VCaP (cell line): Measurements from ENCODE around the gene ZNF777.

Experiments
- H3K27ac ChIP-seq: fragments of 450-650 bp; 2 replicates; pipeline ENCODE4 v1.5.1; 2017
- TF ChIP-seq, protein P1 (sequence below): fragments of 450-650 bp; conservative IDR thresholded peaks from 2 replicates; pipeline ENCODE4 v1.5.1; 2017; ENCODE audit warnings: mild to moderate bottlenecking, moderate library complexity

Gene ZNF777

DNA sequence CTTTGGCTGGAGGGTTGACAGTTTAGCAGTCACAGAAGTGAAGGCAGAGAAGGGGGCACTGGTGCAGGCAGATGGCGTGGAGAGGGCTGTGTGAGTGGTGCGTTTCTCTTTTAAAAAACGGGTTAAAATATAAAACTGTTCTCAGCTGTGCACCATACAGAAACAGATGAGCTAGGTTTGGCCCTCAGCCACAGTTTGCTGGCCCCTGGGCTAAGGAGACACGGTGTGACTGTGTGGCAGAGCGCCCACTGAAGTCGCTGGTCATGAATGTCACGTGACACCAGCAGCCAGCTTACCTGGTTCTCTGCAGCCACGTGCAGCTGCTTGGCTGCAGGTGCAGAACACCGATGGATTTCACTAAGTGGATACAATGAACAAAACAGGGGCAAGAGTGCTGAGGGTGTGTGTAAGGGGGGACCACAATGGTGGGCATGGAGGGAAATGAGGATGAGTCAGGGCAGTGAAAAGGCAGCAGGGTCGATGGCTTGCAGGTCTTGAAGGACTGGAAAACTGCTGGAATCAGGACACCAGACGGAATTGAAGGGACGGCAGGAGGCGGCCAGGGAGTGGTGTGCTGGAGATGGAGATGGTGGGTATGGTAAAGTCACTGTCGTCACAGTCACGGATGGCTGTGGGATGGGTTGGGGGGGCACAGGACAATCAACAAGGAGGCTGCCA, 29.4 kb upstream of the ZNF777 start:
- peak overlapping the region; percentile 41 for H3K27ac ChIP-seq
- TF ChIP-seq, protein P1, sequence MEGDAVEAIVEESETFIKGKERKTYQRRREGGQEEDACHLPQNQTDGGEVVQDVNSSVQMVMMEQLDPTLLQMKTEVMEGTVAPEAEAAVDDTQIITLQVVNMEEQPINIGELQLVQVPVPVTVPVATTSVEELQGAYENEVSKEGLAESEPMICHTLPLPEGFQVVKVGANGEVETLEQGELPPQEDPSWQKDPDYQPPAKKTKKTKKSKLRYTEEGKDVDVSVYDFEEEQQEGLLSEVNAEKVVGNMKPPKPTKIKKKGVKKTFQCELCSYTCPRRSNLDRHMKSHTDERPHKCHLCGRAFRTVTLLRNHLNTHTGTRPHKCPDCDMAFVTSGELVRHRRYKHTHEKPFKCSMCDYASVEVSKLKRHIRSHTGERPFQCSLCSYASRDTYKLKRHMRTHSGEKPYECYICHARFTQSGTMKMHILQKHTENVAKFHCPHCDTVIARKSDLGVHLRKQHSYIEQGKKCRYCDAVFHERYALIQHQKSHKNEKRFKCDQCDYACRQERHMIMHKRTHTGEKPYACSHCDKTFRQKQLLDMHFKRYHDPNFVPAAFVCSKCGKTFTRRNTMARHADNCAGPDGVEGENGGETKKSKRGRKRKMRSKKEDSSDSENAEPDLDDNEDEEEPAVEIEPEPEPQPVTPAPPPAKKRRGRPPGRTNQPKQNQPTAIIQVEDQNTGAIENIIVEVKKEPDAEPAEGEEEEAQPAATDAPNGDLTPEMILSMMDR = no peak

GRCh38 chr7:149489391-149490024, 28.6 kb upstream of the ZNF777 start:
- TF ChIP-seq, protein P1 = peak; percentile 73
- H3K27ac ChIP-seq = peak overlapping the region; percentile 41

DNA sequence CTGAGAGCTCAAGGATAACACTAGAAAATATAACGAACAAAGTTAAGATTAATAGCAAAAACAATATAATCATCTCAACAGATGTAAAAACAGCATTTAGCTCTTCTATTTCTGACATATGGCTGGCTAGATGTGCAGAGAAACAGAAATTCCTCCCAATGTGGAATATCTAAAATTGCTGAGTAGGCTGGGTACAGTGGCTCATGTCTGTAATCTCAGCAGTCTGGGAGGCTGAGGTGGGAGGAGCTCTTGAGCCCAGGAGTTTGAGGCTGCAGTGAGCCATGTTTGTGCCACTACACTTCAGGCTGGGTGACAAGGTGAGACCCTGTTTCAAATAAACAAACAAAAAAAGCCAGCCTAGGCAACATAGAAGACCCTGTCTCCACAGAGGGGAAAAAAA, 18.7 kb upstream of the ZNF777 start:
- TF ChIP-seq, protein P1 = no peak

GRCh38 chr7:149478754-149479153, 17.9 kb upstream of the ZNF777 start:
- H3K27ac ChIP-seq = no peak overlapping the region
- TF ChIP-seq, protein P1 = no peak

More for the DNA sequence above, 18.7 kb upstream of the ZNF777 start:
- H3K27ac ChIP-seq = no peak overlapping the region

DNA sequence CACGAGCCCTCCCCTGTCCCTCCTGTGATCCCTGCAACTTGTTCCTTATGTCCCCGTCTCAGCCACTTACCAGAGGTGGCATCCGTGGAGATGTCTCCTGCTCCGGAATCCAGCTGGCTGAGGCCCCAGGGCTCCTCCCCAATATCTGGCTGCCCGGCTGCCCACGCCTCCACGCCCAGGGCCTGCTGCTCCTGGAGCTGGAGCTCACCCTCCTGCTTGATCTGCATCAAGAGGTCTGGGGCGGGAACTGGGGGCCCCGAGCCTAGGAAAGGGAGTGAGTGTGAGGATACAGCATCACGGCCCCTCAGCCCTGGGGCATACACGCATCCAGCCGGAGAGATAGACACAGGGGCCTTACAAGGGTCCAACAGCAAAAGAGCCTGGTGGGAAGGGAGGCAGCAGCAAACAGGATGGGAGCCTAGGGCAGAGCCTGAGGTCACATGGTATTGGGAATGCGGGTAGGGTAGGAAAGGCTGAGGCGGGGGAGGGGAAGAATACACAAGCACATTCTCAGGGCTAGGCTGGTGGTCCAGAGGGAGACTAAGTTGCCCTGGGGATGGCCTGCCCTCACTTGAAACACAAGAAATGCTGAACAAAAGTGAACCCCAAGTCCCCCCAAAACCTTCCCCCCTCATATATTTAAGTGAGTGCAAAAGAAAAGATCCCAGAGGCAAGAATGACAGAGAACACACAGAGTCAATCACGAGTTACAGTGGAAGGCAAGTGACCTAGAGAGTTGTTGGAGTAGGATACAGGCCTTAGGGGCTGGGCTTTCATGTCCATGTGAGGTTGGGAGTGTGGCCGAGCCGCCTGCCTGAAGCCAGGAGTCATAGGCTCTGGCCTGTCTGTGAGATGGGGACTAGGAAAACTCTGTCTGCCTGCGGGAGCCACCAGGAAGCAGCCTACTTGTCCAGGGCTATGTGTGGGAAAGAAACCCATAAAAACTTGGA, 16.9 kb upstream of the ZNF777 start:
- no peak overlapping the region for H3K27ac ChIP-seq
- TF ChIP-seq, protein P1 = no peak

GRCh38 chr7:149476791-149477190, 15.9 kb upstream of the ZNF777 start:
- TF ChIP-seq, protein P1 = no peak
- no peak overlapping the region for H3K27ac ChIP-seq
